ENCODE results near the gene KCNJ12.

KCNJ12 gene

DNA sequence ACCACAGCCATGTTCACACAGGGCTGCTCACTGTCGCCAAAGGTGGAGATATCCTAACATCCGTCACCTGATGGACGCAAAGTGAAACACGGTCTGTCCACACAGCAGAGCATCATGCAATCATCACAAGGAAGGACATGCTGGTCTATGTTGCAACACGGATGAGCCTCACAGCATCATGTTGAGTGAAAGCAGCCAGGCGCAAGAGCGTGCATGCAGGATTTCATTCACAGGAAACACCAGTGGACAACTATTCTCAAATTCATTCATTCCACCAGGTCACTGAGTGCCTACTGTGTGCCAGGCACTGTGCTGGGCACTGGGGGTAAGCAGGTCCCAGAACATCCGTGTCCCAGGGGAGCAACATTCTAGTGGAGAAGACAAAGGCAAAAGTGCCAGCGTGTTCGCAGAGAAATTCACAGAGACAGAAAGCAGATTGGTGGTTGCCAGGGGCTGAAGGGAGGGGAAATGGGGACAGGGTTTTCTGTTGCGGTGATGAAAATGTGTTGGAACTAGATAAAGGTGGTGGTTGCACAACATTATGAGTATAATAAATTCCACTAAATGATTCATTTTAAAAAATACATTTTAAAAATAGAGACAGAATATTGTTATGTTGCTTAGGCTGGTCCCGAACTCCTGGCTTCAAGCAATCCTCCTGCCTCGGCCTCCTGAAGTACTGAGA lies 22.7 kb upstream of the KCNJ12 start:
- no peaks in the 10 kb centered on the region for H3K9me3 Mint-ChIP-seq
- ATAC-seq (replicated peaks) (no peak), DNase-seq (no peak)
- peaks cover 0 to 2% of the 10 kb centered on the region in 2 donors for H3K4me1 Mint-ChIP-seq (ENCODE audit: low read depth in 2 of 2)
- H3K27ac Mint-ChIP-seq = no peak overlapping the region
- H3K27me3 Mint-ChIP-seq = peaks cover 5 to 8% of the 10 kb centered on the region in 2 donors
- H3K4me3 Mint-ChIP-seq = no peak overlapping the region
- no peaks in the 10 kb centered on the region for H3K36me3 Mint-ChIP-seq (ENCODE audit: insufficient read depth)

DNA sequence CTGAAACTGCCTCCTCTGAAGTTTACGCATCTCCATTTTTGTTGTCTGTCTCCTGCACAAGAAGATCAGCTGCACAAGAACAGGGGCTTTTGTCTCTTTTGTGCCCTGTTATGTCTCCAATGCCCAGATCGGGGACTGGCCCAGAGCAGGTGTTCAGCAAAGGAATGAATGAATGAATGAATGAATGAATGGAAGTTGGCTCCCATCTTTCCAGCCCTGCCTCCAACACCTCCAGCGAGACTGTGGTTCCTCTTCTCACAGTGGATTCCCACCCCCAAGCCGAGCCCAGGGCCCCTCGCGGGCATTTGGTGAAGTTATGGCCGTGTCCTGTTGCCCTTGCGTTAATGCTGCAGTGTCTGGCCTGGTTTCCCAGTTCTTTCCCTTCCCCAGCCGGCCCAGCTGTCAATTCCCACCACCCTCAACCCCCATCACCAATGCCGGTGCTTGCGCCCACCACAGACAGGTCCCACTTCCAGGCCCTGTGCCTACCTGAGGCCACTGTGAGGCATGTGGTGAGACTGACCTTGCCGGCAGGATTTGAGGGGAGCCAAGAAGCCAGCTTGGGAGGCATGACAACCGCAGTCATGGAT lies 21.3 kb upstream of the KCNJ12 start:
- no peak for ATAC-seq (replicated peaks)
- H3K27ac Mint-ChIP-seq = no peak overlapping the region
- H3K27me3 Mint-ChIP-seq = peaks cover 5 to 8% of the 10 kb centered on the region in 2 donors
- H3K36me3 Mint-ChIP-seq (ENCODE audit: insufficient read depth) = no peaks in the 10 kb centered on the region
- no peaks in the 10 kb centered on the region for H3K9me3 Mint-ChIP-seq
- no peak for DNase-seq
- no peak overlapping the region for H3K4me3 Mint-ChIP-seq
- no peaks in the 10 kb centered on the region for H3K4me1 Mint-ChIP-seq (ENCODE audit: low read depth in 2 of 2)

DNA sequence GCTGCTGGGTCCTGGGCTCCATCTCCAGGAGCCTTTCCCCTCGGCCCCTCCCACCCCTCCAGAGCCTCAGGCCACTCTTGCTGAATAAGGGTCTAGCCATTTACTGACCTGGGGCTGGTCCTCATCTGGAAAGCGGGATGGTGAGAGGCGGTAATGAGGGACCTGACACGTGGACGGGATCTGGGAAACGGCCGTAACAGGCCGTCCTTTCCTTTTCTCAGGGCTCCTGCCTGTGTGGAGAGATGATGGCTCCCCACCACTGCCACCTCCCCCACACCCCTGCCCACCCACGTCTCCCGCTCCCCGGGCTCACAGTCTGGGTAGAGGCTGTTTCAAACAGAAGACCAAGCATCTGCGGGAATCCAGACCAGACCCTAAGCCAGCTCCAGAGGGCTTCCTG lies 20.6 kb upstream of the KCNJ12 start:
- ATAC-seq (replicated peaks) = no peak
- Mint-ChIP-seq H3K36me3 (ENCODE audit: insufficient read depth) (no peaks in the 10 kb centered on the region), H3K9me3 (no peaks in the 10 kb centered on the region), H3K4me1 (ENCODE audit: low read depth in 2 of 2) (no peaks in the 10 kb centered on the region), H3K27me3 (peaks cover 5 to 8% of the 10 kb centered on the region in 2 donors), H3K4me3 (no peak overlapping the region), H3K27ac (no peak overlapping the region)
- no peak for DNase-seq

DNA sequence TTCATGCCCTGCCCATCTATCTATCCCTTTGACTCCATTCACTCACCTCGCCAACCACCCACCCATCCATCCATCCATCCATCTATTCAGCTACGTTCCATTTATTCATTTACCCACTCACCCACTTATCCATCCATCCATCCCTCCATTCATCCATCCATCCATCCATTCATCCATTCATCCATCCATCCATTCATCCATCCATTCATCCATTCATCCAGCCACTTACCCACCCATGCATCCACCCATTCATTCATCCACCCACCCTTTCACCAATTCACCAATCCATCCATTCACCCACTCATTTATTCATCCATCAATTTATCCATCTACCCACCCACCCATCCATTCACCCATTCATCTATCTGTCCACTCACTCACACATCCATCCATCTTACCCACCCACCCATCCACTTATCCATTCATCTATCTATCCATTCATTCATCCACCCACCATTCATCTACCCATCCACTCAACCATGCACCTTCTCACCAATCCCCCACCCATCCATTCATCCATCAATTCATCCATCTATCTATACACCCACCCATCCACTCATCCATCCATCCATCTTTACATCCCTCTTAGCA lies 19.5 kb upstream of the KCNJ12 start:
- H3K27me3 Mint-ChIP-seq = peaks cover 3 to 5% of the 10 kb centered on the region in 2 donors
- H3K4me3 Mint-ChIP-seq = no peak overlapping the region
- H3K27ac Mint-ChIP-seq = no peak overlapping the region
- H3K36me3 Mint-ChIP-seq (ENCODE audit: insufficient read depth) = no peaks in the 10 kb centered on the region
- DNase-seq (no peak), ATAC-seq (replicated peaks) (no peak)
- no peaks in the 10 kb centered on the region for H3K9me3 Mint-ChIP-seq
- H3K4me1 Mint-ChIP-seq (ENCODE audit: low read depth in 2 of 2) = no peaks in the 10 kb centered on the region

DNA sequence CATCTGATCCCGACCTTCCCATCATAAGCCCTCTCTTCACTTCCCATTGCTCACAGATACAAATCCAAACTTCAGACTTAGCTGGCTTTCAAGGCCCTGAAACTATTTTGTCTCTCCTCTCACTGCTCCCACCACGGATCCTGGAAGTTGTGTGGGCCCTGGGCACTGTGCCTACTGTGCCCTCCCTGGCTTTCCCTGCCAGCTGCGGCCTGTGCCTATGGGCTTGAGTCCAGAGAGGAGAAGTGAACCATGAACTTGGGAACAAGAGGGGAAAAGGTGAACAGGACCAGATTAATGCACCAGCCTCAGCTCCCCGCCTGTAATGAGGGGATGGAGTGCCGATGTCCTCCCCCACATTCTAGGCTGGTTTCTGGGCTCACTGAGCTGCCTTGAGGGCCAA lies 18.9 kb upstream of the KCNJ12 start:
- Mint-ChIP-seq H3K27me3 (peaks cover 0 to 5% of the 10 kb centered on the region in 2 donors), H3K9me3 (no peaks in the 10 kb centered on the region), H3K27ac (no peak overlapping the region), H3K36me3 (ENCODE audit: insufficient read depth) (no peaks in the 10 kb centered on the region), H3K4me3 (no peak overlapping the region), H3K4me1 (ENCODE audit: low read depth in 2 of 2) (no peaks in the 10 kb centered on the region)
- DNase-seq = no peak
- no peak for ATAC-seq (replicated peaks)

DNA sequence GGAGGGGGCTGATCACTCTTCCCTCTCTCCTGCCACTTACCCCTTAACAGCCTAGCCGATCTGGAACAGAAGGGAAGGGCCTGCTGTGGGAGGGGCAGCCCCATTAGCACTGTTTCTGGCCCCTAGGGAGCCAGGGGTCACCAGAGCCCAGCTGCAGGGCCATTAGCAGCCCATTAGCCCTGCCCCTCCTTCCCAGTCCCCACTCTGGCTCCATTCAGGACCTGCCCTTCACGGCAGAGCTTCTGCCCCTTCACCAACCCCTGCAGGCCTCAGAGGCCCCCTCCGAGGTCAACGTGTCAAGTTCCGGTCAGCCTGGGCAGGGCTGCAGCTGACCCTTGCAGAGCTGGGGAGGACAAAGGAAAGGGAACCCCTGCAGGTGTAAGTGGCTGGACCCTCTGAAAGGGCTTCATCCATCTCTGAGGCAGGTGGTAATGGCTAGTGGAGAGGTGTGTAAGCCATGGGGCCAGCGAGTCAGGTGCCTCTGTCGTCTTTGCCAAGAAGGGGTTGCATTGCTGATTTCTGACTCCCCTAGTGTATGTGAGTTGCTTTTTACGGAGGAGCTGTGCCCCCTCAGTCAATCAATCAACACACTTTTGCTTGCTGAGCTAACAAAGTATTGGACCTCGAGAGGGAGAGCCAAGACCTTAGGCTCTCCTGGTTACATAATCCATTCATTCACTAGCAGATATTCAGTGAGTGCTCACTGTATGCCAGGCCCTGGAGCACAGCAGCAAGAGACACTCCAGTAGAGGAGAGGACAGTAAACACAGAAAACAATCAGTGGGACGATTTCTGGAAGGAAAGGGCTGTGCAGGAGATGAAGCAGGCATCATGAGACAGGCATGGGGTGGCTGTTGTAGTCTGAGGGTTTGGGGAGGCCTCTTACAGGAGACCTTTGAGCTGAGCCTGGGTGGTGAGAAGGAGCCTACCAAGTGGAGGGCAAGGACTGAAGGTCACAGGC lies 18.2 kb upstream of the KCNJ12 start:
- Mint-ChIP-seq H3K4me1 (ENCODE audit: low read depth in 2 of 2) (no peaks in the 10 kb centered on the region), H3K27me3 (peaks cover 0 to 5% of the 10 kb centered on the region in 2 donors), H3K36me3 (ENCODE audit: insufficient read depth) (no peaks in the 10 kb centered on the region), H3K4me3 (no peak overlapping the region), H3K27ac (no peak overlapping the region), H3K9me3 (no peaks in the 10 kb centered on the region)
- DNase-seq = no peak
- ATAC-seq (replicated peaks) = no peak

DNA sequence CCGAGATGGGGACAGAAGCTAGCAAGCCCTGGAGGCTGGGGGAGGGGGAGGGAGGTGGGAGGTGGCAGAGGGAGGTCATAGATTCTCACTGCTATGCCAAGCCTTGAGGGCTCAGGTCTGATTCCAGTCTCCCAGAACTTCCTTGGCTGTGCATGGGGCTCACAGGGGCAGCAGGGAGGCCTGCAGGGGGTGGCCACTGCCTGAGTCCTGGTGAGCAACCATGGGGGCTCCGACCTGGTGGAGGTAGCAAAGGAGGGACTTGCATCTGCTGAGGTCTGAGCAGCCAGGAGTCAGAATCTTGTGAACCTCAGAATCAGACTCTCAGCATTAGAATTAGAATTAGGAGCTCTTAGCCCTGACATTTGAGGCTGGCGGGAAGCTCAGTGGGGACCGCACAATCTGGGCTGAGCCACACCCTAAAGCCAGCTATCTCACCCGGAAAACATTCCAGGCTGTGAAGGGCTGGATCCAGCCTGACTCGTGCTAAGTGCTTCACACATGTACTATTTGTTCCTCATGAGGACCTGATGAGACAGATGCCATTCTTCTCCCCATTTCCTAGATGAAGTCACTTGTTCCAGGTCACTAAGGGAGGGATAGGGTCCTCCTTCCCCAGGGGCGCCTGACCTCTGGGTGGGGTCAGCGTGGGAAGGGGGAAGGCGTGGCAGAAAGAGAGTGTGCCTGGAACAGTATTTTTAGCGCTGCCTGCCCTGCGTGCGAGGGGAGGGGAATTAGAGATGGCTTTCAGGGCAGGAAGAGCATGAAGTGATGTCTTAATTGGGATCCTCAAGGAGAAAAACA lies 17.3 kb upstream of the KCNJ12 start:
- Mint-ChIP-seq H3K36me3 (ENCODE audit: insufficient read depth) (no peaks in the 10 kb centered on the region), H3K4me1 (ENCODE audit: low read depth in 2 of 2) (no peaks in the 10 kb centered on the region), H3K27me3 (peaks cover 0 to 5% of the 10 kb centered on the region in 2 donors), H3K4me3 (no peak overlapping the region), H3K27ac (no peak overlapping the region), H3K9me3 (no peaks in the 10 kb centered on the region)
- no peak for DNase-seq
- no peak for ATAC-seq (replicated peaks)

DNA sequence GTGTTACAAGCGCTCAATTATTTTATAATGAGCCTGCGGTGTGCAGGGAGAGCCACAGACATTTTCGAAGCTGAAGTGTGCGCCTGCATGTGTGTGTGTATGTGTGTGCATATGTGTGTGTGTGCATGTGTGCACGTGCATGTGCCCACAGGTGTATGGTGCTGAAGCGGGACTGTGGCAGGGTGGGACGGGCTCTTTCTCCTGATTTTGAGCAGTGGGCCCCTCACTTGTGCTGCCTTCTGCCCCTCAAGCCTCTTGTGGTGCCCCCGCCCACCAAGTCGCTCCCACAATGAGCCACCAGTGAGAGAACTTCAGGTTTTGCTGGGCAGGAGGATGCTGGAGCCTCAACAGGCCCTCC lies 16.7 kb upstream of the KCNJ12 start:
- no peak for DNase-seq

DNA sequence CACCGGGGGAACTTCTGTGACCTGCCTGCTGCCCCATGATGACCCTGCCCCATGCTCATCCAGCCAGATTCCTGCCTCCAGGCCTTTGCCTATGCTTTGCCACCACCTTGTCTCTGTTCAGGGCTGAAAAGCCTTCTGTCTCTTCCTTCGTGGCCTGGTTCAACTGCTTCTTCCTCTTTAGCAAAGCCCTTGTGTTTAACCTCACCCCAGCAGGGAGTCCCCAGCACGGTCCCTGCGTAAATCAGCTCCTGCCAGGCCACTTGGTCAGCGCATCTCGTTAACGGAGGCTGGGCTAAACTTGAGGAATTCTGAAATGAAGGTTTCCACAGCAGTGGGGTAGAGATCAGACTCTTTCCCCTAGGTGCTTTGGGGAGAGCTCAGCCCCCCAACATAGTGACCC lies 16.1 kb upstream of the KCNJ12 start:
- Mint-ChIP-seq H3K27me3 (no peaks in the 10 kb centered on the region), H3K27ac (no peak overlapping the region), H3K9me3 (no peaks in the 10 kb centered on the region), H3K36me3 (ENCODE audit: insufficient read depth) (no peaks in the 10 kb centered on the region), H3K4me1 (ENCODE audit: low read depth in 2 of 2) (no peaks in the 10 kb centered on the region), H3K4me3 (no peak overlapping the region)
- ATAC-seq (replicated peaks) (no peak), DNase-seq (no peak)

More for the DNA sequence above, 16.7 kb upstream of the KCNJ12 start:
- H3K27me3 Mint-ChIP-seq = peaks cover 0 to 3% of the 10 kb centered on the region in 2 donors
- H3K27ac Mint-ChIP-seq = no peak overlapping the region
- ATAC-seq (replicated peaks) = no peak
- no peaks in the 10 kb centered on the region for H3K36me3 Mint-ChIP-seq (ENCODE audit: insufficient read depth)
- no peaks in the 10 kb centered on the region for H3K4me1 Mint-ChIP-seq (ENCODE audit: low read depth in 2 of 2)
- H3K4me3 Mint-ChIP-seq = no peak overlapping the region
- no peaks in the 10 kb centered on the region for H3K9me3 Mint-ChIP-seq

DNA sequence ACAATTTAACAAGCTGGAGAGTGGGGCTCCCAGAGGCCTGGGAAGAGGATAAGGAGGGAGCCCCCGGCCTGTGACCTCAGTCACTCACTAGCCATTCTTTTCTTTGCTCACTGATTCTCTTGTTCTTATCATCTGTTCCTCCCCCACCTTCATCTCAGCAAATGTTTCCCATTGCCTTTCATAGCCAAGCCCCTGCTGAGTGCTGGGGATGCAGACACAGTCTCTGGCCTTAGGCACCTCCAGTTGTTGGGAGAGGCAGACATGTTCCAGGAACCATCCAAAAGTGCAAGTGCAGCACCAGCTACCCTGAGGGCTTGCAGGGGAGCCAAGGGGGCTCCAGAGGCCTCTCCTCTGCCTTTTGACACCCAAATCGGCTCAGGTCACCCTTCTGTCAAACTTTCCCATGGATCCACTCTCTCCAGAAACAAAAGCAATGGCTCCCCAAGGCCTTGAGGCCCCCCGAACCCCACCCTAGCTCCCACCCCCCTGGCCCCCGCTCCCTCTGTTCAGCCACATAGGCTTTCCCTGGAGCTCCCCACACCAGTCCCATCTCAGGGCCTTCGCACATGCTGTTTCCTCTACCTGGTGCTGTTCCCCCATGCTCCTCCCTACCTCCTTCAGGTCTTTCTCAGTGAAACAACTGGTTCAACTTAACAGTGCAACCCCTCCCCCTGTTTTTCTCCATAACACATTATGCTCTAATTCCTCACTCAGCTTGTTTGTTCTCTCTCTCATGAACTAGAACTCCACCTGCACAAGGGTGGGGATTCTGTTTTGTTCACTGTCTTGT lies 14.9 kb upstream of the KCNJ12 start:
- no peak for ATAC-seq (replicated peaks)
- Mint-ChIP-seq H3K27me3 (no peaks in the 10 kb centered on the region), H3K4me3 (no peak overlapping the region), H3K4me1 (ENCODE audit: low read depth in 2 of 2) (no peaks in the 10 kb centered on the region), H3K36me3 (ENCODE audit: insufficient read depth) (no peaks in the 10 kb centered on the region), H3K9me3 (no peaks in the 10 kb centered on the region), H3K27ac (no peak overlapping the region)
- DNase-seq = no peak

DNA sequence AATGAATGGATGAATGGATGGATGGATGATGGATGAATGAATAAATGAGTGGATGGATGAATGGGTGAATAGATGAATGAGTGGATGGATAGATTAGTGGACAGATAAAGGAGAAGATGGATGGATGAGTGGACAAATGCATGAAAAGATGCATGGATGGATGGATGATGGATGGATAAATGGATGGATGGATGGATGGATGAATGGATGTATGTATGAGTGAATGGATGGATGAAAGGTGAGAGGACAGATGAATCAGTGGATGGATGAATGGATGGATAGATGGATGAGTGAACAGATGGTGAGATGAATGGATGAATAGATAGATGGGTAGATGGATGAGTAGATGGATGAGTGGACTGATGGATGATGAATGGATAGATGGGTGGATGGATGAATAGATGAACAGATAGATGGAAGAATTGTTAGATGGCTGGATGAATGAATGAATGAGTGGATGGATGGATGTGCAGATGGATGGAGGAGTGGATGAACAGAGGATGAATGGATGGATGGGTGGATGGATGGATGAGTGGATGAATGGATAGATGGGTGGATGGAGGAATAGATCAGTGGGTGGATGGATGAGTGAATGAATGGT lies 13.7 kb upstream of the KCNJ12 start:
- H3K4me3 Mint-ChIP-seq = no peak overlapping the region
- ATAC-seq (replicated peaks) = no peak
- H3K27ac Mint-ChIP-seq = no peak overlapping the region
- no peaks in the 10 kb centered on the region for H3K9me3 Mint-ChIP-seq
- H3K4me1 Mint-ChIP-seq (ENCODE audit: low read depth in 2 of 2) = no peaks in the 10 kb centered on the region
- no peaks in the 10 kb centered on the region for H3K27me3 Mint-ChIP-seq
- H3K36me3 Mint-ChIP-seq (ENCODE audit: insufficient read depth) = no peaks in the 10 kb centered on the region
- DNase-seq = no peak

Measured in effector memory CD8-positive, alpha-beta T cell (primary cell).